Measurements from ENCODE around the gene CDC37. TPM values are rescaled to one million over a fixed set of nuclear protein-coding genes. Genes with fewer than 3 reads are reported as not detected.
"Not testable (repeated sequence)": the region's sequence is repeated elsewhere in the genome, so short reads cannot be mapped to it uniquely, and the experiment has no call there.

CDC37 gene
- polyA plus RNA-seq, 4 donors, result 137 to 181 (median 171) TPM

DNA sequence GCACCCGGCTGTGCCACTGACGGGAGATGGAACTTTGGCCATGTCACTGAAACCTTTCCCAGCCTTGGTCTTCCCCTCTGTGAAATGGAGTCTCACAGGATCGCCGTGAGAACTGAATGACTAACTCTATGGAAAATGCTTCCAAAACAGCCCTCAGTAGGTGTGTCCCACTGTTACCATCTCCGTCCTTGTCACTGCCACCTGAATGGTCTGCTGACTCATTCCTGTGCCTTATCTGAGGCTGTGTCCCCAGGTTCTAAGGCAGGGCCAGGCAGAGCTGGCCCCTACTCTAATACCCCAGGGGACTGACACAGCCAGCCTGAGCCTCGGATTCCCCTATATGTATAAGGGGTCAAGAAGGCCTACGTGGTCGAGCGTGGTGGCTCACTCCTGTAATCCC, 4.5 kb downstream of the CDC37 start:
- no peak for DNase-seq (ENCODE audit: low read depth in 4 of 4, low spot score in 2 of 4)

DNA sequence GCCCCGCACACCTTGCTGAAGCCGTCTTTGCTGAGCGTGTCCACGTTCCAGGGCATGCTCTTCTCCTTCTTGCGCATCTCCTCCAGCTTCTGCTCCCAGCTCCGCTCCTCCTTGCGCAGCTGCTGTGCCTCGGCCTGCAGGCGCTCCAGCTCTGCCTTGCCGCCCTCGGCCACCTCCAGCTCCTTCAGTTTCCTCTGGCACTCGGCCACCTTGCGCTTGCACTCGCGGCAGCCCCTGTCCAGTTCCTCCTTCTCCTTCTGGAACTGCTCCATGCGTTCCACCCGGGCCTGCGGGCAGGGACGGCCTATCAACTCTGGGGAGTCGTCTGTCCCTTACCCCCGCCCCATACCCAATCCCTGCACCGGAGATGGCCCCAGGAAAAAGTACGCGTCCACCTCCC, 7.4 kb downstream of the CDC37 start:
- DNase-seq (ENCODE audit: low read depth in 4 of 4, low spot score in 2 of 4), result no peak

DNA sequence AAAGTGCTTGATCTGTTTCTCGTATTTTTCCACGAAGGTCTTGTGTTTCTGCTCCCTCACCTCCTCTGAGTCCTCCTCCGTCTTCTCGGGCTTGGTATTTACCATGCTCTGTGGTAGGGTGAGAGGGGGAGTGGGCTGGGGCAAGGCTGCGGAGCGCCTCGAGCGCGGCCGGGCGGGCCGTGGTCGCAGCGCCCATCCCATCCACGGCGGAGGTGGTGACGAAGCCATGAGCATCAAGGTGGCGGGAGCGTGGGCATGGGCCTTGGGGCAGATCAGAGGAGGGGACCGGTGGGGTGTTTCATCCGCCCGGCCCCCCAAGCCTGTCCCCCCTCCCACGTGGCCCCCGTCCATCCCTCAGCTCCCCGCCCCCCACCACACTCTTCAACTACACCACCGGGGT, 7.9 kb downstream of the CDC37 start:
- DNase-seq (ENCODE audit: low read depth in 4 of 4, low spot score in 2 of 4), result no peak

DNA sequence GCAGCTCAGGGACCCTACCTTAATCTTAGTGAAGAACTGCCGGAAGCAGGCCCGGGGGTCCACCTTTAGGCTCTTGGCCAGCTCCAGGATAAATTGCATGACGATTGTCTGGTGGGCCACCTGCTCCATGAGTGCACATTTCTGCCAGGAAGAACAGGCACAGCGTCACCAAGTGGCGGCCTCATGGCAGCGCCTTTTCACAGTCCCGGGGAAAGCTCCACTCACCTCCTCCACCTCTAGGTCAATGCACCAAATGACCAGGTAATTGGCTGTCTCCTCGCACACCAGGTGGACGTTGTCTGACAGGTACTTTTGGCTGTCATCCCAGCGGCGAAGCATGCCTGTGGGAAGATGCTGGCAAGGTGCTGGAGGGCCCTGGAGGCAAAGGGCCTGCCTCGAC, 8.3 kb downstream of the CDC37 start:
- DNase-seq (ENCODE audit: low read depth in 4 of 4, low spot score in 2 of 4), result no peak

DNA sequence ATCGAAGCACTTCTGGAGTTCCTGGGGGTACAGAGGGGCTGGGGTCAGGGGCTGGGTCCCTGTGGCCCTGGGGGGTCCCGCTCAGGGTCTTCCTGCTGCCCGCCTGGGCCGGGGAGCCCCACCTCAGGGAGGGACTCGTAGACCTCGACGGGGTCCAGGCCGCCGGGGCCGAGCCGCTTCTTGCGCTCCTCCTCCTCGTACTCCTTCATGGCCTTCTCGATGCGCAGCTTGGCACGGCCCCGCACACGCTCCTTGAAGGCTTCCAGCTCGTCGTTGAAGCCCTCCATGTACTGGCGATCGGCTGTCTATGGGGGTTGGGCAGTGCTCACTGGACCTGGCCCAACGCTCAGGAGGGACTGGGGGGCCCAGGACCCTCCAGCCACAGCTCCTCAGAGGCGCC, 10.2 kb downstream of the CDC37 start:
- no peak for DNase-seq (ENCODE audit: low read depth in 4 of 4, low spot score in 2 of 4)

DNA sequence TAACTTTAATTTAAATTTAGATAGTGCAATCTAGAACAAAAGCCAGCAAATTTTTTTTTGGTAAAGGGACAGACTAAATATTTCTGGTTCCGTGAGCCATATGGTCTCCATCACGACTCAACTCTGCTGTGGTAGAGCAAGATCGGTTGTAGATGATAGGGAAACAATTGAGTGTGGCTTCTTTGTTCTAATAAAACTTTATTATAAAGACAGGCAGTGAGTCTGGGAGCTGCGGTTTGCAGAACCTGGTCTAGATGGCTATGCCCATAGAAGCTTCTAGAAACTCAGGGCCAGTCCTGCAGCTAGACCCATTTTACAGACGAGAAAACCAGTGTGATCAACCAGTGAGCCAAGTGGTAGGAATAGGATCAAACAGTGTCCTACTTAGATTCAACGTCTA, 11.2 kb downstream of the CDC37 start:
- DNase-seq (ENCODE audit: low read depth in 4 of 4, low spot score in 2 of 4), result no peak

DNA sequence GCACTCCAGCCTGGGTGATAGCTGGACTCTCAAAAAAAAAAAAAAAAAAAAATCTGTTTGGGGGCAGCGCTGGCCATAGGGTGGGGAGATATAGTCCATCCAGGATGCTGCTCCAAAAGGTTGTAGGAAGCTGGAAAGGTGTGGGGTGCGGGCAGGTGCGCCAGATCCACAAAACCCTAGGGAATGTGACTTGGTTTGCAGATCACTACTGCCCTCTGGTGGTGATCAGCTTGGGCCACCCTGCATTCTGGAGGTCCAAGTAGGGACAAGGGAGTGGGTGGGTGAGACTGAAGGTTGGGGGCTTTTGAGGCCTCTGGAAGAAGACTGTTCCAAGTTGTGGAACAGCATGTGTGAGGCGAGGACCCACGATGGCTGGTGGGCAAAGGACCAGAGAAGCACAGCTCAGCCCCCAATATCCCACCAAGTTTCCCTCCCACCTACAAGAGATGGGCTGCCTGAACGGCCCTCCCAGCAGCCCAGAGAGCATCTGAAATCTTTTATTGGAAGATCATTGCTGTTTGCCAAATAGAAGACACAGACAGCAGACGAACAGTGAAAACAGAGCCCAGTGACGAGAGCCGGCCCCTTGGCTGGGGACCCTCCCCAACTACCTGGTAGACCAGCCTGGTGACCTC, 12.6 kb downstream of the CDC37 start:
- peak in 3 of 4 donors; percentile 34 to 44 (median 42) for DNase-seq (ENCODE audit: low read depth in 4 of 4, low spot score in 2 of 4)

DNA sequence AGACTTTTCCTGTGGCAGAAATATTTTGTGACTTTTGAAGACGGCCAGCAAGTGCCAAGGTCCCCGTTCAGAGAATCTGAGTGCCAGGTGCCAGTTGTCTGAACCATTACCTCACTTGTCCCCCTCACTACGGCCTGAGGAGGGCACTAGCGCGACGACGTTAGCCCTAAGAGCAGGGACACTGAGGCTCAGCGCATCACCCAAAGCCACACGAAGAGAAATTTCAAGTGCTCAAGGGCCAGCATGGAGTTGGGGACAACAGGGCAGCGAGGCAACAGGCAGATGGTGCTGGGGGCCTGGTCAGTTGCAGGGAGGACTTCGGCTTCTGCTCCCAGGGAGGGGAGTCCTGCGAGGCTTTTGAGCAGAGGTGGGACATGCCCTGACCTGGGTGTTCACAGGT, 13.5 kb downstream of the CDC37 start:
- no peak for DNase-seq (ENCODE audit: low read depth in 4 of 4, low spot score in 2 of 4)

DNA sequence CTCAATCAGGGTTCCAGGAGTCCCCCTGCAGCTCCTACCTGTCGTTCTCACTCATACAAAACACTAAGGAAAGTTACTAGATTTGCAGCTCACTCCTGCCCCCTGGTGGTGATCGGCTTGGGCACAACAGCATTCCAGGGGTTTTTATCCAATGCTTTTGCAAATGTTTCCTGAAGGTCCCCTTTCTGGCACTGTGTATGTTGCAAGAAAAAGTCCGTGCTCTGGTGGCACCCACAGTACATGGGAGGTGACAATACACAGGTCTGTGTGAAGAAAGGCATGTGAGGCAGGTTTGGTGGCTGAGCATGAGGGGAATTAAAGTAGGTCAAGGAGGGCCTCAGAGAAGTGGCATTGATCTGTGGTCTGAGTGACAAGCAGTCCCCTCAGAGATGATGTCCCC, 14.4 kb downstream of the CDC37 start:
- peak in 3 of 4 donors; percentile 68 to 79 (median 70) for DNase-seq (ENCODE audit: low read depth in 4 of 4, low spot score in 2 of 4)

DNA sequence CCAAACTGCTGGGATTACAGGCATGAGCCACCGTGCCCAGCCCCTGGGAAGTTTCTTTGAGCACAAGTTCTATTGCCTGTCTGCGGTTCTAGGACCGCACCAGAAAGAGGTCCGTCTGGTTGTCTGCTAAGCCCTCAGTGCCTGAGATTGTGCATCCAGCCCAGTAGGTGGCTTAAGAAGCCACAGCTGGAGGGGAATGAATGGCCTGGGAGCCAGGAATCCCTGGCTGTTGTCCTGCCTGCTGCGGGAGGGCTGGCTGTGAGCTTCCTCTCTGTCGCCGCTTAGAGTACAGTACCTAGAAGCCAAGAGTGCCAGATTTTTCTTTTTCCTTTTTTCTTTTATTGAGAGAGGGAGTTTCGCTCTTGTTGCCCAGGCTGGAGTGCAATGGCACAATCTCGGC, 18.8 kb downstream of the CDC37 start:
- no peak for DNase-seq (ENCODE audit: low read depth in 4 of 4, low spot score in 2 of 4)

DNA sequence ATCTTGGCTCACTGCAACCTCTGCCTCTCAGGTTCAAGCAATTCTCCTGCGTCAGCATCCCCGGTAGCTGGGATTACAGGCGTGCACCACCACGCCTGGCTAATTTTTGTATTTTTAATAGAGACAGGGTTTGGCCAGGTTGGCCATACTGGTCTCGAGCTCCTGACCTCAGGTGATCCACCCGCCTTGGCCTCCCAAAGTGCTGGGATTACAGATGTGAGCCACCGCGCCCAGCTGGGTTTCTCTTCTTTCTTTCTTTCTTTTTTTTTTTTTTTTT, 20.2 kb downstream of the CDC37 start:
- not testable (repeated sequence) for DNase-seq (ENCODE audit: low read depth in 4 of 4, low spot score in 2 of 4)

DNA sequence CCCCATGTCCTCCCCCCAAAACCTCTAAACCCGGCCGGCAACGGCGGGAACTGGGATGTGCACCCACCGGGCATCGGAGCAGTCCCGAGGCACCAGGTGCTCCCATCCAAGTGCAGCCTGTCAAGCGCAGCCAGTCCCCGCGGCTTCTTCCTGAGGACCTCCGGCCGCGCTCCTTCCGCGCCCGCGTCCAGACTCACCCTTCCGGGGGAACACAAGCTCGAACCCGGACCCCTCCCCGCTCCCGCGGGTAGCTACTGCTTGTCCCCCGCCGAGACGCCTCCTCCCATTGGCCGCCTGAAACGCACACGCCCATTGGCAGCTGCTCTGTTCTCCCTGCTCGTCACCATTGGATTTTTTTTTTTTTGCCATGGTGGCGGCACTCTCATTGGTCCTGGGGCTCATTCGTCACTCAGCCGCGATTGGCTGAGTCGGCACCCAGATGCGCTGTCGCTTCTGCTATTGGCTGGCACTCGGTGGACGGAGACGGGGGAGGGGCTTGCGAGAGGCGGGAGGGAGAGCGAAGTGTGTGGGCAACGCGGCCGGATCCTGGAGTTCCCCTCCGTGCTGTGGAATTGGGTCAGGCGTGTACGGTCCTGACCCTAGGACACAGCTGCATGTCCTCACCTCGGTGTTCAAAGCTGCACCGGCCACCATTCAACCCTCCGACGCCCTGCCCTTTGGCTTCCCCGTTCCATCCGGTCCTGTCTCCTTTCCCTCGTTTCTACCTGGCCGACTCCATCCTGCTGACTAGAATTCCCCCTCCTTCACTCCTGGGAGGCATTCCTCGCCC, 22.8 kb downstream of the CDC37 start, which contains the start of gene TYK2:
TSS of gene TYK2 (minus strand) at position 260 of the 790 bp plus-strand sequence. CDS start 2,166 bp downstream, outside the sequence.
- DNase-seq (ENCODE audit: low read depth in 4 of 4, low spot score in 2 of 4), result peak; percentile 94 to 99 (median 97)

DNA sequence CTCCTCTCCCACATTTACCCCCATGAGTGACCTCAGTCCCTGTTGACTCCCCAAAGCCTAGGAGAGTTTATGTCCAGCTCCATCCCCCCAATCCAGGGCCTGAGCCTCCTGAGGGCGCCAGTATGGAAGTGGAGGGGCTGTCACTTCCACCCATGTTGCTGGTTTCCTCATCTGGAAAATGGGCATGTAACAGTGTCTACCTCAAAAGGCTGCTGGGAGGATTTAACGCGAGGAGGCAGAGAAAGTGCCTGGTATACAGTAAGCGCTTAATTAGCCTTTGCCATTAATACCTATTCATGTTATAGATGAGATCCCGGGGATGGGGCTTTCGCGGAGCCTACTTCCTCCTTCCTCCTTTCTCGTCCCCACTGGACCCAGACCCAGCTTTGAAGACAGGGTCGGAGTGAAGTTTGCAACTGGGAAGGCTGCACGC, 23.4 kb downstream of the CDC37 start:
- no peak for DNase-seq (ENCODE audit: low read depth in 4 of 4, low spot score in 2 of 4)

DNA sequence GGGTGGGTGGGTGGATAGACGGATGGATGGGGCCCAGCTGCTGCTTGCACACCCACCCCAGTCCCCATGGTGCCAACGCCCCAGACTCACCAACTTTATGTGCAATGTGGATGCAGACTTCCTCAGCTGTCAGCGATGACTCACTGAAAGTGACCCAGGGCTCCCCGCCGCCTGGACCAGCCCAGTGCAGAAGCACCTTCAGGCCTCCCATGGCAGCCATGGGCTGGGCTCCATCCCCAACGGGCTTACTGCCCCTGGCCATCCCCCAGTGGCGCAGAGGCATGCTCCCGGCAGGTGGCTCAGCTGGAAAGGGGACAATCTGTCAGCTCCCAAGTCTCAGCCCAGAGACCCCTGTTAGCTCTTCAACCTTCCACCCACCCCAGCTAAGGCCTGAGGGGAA, 25.2 kb downstream of the CDC37 start:
- DNase-seq (ENCODE audit: low read depth in 4 of 4, low spot score in 2 of 4), result no peak

DNA sequence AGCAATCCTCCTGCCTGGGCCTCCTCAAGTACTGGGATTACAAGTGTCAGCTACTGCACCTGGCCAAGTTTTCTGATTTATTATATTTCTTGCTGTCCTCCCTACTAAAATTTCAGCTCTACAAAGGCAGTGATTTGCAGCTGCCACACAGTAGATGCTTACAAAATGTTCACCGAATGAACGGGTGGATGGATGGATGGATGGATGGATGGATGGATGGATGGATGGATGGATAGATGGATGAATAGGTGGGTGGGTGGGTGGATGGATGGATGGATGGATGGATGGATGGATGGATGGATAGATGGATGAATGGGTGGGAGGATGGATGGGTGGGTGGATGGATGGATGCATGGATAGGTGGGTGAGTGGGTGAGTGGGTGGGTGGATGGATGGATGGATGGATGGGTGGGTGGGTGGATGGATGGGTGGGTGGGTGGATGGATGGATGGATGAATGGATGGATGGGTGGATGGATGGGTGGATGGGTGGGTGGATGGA, 26.2 kb downstream of the CDC37 start:
- DNase-seq (ENCODE audit: low read depth in 4 of 4, low spot score in 2 of 4), result not testable (repeated sequence)

DNA sequence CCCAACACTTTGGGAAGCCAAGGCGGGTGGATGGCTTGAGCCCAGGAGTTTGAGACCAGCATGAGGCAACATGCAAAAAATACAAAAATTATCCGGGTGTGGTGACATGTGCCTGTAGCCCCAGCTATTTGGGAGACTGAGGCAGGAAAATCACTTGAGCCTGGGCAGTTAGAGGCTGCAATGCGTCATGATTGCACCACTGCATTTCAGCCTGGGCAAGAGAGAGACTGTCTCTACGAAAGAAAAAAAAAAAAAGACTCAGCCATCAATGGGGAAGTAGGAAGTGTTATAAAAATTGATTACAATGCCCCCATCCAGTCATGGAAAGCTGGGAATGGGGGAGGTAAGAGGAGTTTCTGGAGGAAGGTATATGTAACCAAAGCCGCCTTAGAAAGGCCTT, 28.4 kb downstream of the CDC37 start:
- no peak for DNase-seq (ENCODE audit: low read depth in 4 of 4, low spot score in 2 of 4)

DNA sequence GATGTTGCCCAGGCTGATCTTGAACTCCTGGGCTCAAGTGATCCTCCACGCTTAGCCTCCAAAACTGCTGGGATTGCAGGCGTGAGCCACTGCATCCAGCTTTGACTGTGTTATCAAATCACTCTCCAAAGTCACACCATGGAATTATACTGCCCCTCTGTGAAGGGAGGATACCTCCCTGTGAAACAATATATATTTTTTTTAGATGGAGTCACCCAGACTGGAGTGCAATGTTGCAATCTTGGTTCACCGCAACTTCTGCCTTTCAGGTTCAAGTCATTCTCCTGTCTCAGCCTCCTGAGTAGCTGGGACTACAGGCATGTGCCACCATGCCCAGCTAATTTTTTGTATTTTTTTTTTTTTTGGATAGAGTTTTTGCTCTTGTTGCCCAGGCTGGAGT, 30.7 kb downstream of the CDC37 start:
- DNase-seq (ENCODE audit: low read depth in 4 of 4, low spot score in 2 of 4), result no peak

DNA sequence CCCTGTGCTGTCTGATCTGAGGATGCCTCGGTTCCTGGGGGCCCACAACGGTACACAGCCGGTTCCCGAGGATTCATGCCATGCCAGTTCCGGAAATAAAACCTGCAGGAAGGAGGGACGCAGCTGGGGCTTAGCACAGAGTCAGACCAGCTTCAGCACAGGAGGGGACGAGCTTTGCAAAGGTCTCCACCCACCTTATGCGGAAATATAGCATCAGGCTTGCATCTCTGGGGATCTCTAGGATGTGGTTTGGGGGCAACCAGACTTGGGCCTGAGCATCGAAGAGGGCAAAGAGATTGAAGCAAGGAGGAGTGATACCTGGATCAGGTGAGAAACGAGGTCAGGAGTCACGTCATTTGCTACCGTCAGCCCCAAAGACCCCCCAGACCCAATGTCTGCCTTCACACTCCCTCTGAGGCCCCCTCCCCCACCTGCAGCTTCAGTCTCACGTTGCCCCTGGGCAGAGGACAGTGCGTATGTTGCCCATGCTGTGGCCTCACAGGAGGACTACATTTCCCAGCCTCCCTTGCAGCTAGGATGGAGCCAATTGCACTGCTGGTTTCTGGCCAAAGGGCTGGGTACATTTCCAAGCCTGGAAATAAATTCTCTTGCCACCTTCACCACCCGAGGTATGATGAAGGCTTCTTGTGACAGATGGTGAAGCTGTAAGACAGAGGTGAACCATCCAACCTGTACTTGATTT, 35.1 kb downstream of the CDC37 start:
- no peak for DNase-seq (ENCODE audit: low read depth in 4 of 4, low spot score in 2 of 4)

DNA sequence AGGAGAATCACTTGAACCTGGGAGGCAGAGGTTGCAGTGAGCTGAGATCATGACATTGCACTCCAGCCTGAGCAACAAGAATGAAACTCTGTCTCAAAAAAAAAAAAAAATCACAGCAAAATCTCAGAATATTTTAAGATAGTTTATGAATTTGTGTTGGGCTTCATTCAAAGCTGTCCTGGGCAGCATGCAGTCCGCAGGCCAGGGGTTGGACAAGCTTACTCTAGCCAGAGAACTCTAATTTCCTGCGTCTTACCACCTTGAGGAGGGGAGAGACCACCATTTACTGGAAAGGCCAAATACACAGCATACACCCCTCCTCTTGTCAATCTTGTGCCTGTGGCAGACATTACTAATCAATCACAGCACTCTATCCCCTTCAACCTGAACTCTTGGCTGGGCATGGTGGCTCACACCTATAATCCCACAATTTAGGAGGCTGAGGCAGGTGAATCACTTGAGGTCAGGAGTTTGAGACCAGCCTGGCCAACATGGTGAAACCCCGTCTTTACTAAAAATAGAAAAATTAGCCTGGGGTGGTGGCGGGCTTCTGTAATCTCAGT, 36.3 kb downstream of the CDC37 start:
- DNase-seq (ENCODE audit: low read depth in 4 of 4, low spot score in 2 of 4), result not testable (repeated sequence)

DNA sequence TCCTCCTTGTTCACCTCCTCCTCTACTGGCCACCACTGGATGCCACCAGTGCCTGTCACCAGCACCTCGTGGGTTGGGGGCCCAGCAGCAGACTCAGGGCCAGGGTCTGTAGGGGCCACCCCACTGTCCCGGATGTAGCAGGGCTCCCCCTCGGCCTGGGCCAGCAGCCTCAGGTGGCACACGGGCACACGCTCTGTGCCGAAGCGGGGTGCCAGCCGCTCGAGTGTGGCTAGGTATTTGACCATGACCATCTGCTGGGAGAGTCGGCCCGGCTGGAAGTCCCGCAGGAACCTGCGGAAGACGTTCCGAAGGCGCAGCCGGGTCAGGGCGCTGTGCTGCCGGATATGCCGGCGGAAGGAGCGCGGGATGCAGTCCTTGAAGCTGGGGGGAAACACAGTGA, 37.8 kb downstream of the CDC37 start:
- no peak for DNase-seq (ENCODE audit: low read depth in 4 of 4, low spot score in 2 of 4)

DNA sequence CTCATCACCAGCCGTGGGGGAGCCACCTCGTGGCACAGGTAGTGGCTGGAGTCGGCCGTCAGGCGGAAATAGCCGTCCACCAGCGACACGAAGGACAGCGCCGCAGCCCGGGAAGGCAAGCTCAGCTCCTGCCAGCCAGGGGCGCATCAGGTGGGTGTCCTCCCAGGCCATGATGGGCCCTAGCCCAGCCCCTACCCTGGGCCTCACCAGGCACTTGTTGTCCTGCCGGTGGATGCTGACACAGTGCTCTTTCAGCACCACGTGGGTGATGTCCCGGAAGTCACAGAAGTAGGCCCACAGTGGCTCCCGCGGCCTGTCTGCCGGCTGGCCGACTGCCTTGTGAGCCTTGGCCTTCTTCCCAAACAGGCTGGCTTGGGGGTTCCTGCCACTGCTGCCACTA, 38.7 kb downstream of the CDC37 start:
- no peak for DNase-seq (ENCODE audit: low read depth in 4 of 4, low spot score in 2 of 4)

Measured in left renal cortex interstitium (tissue), 4 donors.